Measurements from ENCODE around the gene KRT32.

The KRT32 gene

DNA sequence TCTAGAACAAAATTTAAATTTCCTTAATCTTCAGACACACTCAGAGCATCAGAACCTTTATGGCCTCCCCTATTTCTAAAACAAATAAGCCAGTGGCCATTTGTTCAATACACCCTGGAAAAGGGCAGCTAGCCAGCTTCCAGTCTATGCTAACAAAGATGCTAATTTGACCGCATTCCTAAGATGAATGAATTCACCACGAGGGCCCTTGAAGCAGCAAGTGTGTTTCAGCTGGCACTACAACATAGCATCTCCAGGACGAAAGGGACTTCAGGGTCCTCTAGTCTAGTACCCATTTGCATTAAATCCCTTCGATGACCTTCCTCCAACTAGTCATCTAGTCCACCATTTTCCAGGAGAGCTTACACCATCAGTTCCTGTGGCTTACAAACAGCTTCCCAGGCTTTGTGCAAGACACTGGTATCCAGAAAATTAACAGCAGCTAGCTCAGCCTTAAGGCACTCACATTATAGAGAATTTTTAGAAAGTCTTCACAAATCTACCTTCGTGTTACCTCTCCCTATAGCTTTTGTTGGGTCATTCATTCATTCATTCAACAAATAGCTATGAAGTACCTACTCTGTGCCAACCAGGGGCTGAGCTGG is 53.7 kb downstream of the KRT32 start:
- no peak for DNase-seq (ENCODE audit: low read depth, low spot score)
- H3K27ac ChIP-seq, result no peak overlapping the region

DNA sequence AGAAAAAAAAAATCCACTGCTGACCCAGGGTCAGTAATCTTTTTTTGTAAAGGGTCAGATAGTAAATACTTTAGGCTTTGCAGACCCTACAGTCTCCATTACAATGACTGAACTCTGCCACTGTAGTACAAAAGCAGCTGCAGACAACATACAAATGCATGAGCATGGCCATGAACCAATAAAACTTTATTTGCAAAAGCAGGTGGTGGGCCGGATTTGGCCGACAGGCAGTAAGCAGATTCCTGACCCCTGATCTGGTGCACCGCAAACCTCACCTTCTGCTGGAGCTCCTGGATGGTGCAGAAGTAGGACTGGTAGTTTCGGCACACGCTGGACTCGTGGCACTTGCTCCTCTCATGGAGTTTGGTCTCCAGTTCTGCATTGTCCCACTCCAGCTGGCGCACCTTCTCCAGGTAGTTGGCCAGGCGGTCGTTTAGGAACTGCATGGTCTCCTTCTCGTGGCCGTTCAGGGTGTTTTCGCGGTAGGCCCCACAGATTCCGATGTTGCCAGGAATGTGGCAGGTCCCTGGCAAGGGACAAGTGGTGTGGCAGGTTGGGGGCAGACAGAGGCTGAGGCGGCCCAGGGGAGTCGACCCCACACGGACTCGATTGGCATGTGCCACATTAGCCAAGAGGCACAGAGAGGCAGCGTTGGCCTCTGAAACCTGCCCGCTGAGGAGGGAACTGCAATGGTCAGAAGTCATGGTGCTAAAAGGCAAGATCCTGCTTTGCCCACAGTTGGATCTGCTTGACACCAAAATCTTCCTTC is 55.9 kb downstream of the KRT32 start:
- H3K27ac ChIP-seq, result no peak overlapping the region
- no peak for DNase-seq (ENCODE audit: low read depth, low spot score)

Data from epithelial cell of prostate (primary cell).